Left renal cortex interstitium (tissue), 4 donors: ENCODE results near the gene ELMOD1. TPM values are rescaled to one million over a fixed set of nuclear protein-coding genes. Genes with fewer than 3 reads are reported as not detected.

Experiments used
- DNase-seq, 4 donors: peaks; one replicate each; pipeline ENCODE4 v3.0.0-alpha.2; 2013; ENCODE audit warnings: low read depth in 4 of 4, low spot score in 2 of 4, missing footprints in 1 of 4
- polyA plus RNA-seq, 4 donors: library from polyadenylated mRNA; unstranded; fragments of 120-200 nt; gene quantifications; one replicate each; pipeline ENCODE4 v1.2.1, GENCODE V29; 2013; ENCODE audit not compliant: insufficient read length in 4 of 4

Gene ELMOD1
- polyA plus RNA-seq, 4 donors: 0.10 to 0.38 (median 0.24) TPM

GRCh38 chr11:107581147-107581546, 9.8 kb upstream of the ELMOD1 start:
- no peak for DNase-seq

GRCh38 chr11:107583629-107584195, 7.2 kb upstream of the ELMOD1 start:
- no peak for DNase-seq

- no peak for DNase-seq
Measured at GRCh38 chr11:107587306-107587979, 3.5 kb upstream of the ELMOD1 start.

GRCh38 chr11:107591378-107592230, 657 bp downstream of the ELMOD1 start:
- DNase-seq: no peak

- DNase-seq: no peak
Measured at GRCh38 chr11:107592231-107592590, 1.3 kb downstream of the ELMOD1 start.

- DNase-seq: no peak
Measured at GRCh38 chr11:107592813-107593212, 1.9 kb downstream of the ELMOD1 start.

GRCh38 chr11:107593951-107594350, 3.0 kb downstream of the ELMOD1 start:
- no peak for DNase-seq

- no peak for DNase-seq
Measured at GRCh38 chr11:107594736-107595135, 3.8 kb downstream of the ELMOD1 start.

- no peak for DNase-seq
Measured at GRCh38 chr11:107598225-107599139, 7.5 kb downstream of the ELMOD1 start.

- no peak for DNase-seq
Measured at GRCh38 chr11:107605061-107606006, 14.4 kb downstream of the ELMOD1 start.

GRCh38 chr11:107606141-107606540, 15.2 kb downstream of the ELMOD1 start:
- no peak for DNase-seq

- no peak for DNase-seq
Measured at GRCh38 chr11:107608809-107609208, 17.9 kb downstream of the ELMOD1 start.

GRCh38 chr11:107609400-107610218, 18.7 kb downstream of the ELMOD1 start:
- DNase-seq: no peak

- no peak for DNase-seq
Measured at GRCh38 chr11:107612445-107612844, 21.5 kb downstream of the ELMOD1 start.

- no peak for DNase-seq
Measured at GRCh38 chr11:107619926-107620325, 29.0 kb downstream of the ELMOD1 start.

GRCh38 chr11:107621081-107621480, 30.1 kb downstream of the ELMOD1 start:
- DNase-seq: no peak

GRCh38 chr11:107623183-107623582, 32.2 kb downstream of the ELMOD1 start:
- no peak for DNase-seq

GRCh38 chr11:107624983-107625684, 34.2 kb downstream of the ELMOD1 start:
- no peak for DNase-seq
